ENCODE results near the gene UNC45A.
"Not testable (repeated sequence)": the region's sequence is repeated elsewhere in the genome, so short reads cannot be mapped to it uniquely, and the experiment has no call there.

The UNC45A gene

DNA sequence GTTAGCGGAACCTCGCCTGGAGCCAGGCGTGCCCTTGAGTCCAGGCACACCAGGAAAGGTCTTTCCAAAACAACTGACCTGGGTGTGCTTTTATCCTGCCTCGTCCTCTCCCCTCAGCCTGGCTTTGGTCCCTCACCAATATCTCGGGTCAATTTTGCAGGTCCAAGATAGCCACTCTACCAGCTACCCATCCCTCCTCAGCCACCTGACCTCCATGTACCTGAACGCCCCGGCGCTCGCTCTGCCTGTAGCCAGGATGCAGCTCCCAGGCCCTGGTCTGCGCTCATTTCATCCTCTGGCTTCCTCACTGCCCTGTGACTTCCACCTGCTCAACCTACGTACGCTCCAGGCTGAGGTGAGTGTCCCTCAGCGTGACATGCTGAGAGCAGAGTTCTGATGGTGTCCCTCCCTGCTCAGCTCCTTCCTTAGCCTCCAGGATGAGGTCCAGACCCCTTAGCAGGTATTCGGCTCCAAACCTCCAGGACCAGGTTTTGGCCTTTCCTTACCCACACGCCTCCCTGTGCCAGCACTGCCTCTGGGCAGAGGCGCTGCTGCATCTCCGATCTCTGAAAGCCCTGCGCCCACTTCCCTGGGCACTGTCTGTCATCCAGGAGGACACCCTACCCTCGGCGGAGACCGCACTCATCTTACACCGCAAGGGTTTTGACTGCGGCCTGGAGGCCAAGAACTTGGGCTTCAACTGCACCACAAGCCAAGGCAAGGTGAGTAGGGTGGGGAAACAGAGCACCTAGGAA is 16.9 kb upstream of the UNC45A start:
- no peak for DNase-seq

DNA sequence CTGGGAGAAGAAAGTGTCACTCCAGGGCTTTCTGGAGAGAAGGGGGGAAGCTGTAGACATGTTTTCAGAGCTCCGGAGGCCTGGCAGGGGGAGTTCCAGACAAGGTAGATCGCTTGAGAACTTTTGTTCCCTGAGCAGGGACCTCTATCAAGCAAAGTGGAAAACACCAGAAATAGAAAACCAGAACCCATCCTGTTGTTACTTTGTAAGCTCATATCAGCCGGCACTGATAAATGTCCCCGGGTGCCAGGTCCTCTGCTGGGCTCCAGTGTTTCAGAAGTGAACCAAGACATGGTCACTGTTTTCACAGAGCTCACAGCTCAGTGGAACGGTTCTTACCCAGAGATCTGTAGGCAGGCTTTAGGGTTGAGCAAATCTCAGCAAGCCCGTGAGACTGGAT is 16.2 kb upstream of the UNC45A start:
- no peak for DNase-seq

DNA sequence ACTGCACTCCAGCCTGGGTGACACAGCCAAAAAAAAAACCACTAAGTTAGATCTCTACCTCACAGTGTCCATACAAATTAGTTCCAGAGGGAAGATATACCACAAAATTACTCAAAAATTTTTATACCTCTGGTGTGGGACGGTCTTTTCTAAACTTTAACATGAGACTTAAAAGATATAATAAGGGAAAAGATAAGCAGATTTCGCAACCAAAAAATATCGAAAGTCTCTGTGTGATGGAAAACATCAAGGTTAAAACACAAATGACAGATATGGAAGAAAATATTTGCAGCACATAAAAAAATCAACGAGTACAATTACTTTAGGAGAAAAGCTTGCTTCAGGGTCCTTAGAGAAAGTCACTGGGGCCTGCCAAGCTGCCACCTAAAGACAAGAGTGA is 13.2 kb upstream of the UNC45A start:
- DNase-seq, result no peak

DNA sequence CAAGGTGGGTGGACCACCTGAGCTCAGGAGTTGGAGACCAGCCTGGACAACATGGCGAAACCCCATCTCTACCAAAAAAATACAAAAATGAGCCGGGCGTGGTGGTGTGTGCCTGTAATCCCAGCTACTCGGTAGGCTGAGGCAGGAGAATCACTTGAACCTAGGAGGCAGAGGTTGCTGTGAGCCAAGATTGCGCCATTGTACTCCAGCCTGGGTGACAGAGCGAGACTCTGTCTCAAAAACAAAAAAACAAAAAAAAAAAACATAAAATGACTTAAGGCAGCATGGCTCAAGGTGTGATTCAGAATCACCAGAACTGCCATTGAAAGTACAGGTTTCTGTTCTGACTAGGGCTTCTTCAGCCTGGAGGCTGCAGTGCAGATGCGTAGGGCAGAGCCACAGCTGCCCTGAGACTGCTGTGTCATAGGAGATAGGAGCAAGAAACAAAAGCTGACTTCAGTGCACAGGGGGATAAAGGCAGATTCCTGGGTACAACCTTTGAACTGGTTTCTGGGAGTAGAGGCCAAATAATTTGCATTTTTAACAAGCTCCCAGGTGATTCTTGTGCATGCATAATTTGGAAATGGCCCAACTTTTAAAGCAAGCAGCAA is 12.3 kb upstream of the UNC45A start:
- not testable (repeated sequence) for DNase-seq

GRCh38 chr15:90924375-90924774 is 10.7 kb upstream of the UNC45A start:
- no peak for DNase-seq

GRCh38 chr15:90926766-90927165 is 8.3 kb upstream of the UNC45A start:
- not testable (repeated sequence) for DNase-seq

DNA sequence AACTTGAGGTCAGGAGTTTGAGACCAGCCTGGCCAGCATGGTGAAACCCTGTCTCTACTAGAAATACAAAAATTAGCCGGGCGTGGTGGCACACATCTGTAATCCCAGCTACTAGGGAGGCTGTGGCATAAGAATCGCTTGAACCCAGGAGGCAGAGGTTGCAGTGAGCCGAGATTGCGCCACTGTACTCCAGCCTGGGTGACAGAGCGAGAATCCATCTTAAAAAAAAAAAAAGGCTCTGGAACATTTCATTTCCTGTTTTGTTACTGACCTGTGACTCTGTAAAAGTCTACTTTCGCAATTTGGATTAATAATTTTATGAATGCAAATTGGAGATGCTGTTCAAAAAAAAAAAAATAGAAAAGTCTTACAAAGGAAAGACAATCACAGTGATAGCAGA is 7.0 kb upstream of the UNC45A start:
- not testable (repeated sequence) for DNase-seq

DNA sequence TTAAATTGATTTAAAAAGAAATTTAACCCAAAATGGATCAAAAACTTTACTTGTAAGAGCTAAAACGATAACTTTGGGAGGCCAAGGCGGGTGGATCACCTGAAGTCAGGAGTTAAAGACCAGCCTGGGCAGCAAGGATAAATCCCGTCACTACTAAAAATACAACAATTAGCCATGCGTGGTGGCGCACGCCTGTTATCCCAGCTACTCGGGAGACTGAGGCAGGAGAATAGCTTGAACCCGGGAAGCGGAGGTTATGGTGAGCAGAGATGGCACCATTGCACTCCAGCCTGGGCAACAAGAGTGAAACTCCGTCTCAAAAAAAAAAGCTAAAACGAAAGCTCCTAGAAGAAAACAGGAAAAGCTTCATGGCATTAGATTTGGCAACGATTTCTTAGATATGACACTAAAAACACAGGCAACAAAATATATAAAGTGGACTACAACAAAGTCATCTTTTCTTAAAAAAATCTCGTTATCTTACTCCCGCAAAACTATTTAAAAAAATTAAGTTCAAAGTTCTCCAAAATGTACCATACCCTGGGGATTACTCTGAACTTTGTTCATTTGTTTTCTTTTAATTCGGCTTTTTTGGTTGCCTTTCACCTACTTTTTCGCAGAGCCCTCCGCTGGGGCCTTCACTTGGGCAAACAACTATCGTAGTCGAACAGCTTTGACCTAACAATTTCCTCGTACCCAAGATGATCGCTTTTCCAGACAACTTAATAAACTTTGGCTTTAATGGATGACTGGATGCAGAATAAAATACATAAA is 5.7 kb upstream of the UNC45A start:
- no peak for DNase-seq

GRCh38 chr15:90930861-90931574 is 4.1 kb upstream of the UNC45A start:
- DNase-seq, result no peak

DNA sequence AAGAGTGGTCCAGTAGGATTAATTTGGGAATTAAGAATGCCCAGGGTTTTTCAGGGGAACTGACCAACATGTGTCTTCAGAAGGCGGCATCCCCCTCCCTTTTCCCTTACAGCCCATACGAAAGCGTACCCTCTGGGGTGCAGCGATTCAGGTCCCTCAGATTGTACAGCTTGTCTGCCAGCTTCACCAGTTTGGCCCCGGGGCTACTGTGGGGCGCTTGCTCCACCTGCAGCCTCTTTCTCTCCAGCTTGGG is 3.6 kb upstream of the UNC45A start:
- DNase-seq, result no peak

DNA sequence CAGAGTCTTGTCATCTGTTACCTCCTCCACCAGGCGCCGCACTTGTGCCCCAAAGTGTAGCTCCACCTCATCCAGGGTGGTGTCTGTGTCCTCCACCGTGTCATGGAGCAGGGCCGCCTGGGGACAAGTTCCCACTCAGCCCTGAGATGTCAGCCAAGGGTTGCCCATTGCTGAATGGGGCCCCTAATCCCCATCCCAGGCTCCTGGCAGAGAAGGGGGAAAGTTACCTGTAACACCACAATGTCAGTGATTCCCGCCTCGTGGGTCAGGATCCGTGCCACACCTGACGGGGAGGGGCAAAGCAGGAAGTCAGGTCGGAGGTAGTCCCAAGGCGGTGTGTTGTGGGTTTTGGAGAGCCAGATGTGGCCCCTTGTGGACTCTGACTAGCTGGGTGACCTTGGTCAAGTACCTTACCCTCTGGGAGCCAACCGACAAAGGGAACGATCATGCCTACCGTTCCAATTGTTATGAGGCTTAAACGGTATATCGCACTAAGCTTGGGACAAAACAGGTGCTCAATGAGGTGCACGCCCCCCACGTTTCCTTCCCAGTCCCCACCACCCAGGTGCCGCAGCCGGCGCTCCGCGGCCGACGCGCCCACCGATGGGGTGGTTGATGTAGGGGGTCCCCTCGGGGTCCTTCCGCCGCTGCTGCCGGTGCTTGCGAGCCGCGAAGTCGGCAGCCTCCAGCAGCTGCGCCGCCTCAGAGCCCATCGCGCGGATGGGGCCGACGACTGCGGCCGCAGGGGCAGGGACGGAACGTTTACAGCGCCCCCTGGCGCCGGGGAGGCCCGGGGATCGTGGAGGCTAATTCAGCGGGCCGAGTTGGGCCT is 3.0 kb upstream of the UNC45A start, which contains the start of gene HDDC3:
Gene HDDC3 (minus strand): TSS at position 722 of the 832 bp plus-strand sequence. CDS start 9 bp downstream, at position 713.
- DNase-seq, result peak; percentile 85 to 86

DNA sequence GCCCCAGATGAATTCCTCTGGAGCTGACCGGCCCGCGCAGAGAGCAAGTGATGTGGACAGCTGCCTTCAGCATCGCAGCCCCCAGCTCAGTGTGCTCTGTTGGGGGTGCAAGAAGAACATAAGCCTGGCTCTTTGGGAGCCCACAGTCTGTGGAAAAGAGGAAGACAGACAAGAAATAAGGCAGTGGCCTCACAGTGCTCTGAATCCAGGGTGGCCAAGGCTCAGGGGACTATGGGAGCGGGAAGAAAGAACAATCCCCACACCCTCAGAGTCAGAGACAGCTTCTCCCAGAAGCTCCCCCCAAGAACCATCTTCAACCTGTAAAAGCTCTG is 2.5 kb upstream of the UNC45A start:
- DNase-seq, result no peak

DNA sequence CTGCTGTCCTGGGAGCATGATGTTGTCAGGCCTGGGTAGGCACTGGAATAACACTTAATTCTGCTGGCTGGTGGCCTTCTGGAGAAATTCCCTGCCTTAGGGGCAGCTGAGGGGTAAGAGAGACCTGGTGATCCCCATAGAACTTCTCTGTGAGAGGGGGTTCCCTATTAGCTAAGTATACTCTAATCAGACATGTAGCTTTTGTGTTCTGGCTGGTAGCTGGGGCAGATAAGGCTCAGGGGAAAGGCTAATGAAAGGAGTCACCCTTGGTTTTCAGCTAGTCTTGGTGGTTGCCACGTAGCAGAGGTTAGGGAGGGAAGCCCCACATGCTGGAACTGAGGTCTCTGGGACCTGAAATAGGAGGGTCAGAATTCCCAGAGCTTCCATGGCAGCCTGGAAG is 1.8 kb upstream of the UNC45A start:
- no peak for DNase-seq

GRCh38 chr15:90934256-90934948 is 683 bp upstream of the UNC45A start:
- DNase-seq, result peak; percentile 82 to 83

- DNase-seq, result no peak
These were observed 1.7 kb downstream of the UNC45A start for GRCh38 chr15:90936823-90937222.

DNA sequence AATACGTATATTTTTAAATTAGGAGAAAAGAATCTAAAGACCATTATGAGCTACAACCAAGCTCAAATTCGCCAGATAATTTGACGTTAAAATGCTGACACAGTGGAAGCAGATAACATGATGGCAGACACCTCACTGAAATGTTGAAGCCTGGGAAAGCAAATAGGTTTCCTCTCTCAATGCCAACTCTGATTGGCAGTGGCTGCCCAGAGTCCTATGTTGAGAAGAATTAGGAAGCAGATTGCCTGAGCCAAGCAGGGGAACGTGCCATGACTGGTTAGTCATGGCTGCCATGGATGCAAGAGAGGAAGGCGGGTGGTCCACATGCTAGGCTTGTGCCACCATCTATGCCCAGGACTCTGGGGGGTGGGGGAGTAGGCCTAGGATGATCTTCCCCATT is 3.2 kb downstream of the UNC45A start:
- no peak for DNase-seq

DNA sequence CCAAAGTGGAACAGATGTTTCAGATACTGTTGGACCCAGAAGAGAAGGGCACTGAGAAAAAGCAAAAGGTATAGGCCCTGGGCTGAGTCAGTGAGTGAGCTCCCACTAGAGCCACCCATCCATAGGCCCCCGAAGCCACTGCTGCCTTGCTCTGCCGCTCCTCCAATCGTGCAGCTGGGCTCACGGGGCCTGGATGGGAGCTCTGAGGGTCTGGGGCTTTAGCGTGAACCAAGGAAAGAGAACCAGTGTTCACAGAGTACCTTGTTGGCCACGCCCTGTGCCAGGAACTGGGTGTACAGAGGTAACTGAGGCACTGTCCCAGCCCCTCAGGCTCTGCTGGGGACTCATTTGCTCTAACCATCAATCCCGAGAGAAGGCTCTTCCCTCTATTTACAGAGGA is 4.7 kb downstream of the UNC45A start:
- DNase-seq, result no peak

- no peak for DNase-seq
These were observed 6.0 kb downstream of the UNC45A start for GRCh38 chr15:90941038-90941437.

DNA sequence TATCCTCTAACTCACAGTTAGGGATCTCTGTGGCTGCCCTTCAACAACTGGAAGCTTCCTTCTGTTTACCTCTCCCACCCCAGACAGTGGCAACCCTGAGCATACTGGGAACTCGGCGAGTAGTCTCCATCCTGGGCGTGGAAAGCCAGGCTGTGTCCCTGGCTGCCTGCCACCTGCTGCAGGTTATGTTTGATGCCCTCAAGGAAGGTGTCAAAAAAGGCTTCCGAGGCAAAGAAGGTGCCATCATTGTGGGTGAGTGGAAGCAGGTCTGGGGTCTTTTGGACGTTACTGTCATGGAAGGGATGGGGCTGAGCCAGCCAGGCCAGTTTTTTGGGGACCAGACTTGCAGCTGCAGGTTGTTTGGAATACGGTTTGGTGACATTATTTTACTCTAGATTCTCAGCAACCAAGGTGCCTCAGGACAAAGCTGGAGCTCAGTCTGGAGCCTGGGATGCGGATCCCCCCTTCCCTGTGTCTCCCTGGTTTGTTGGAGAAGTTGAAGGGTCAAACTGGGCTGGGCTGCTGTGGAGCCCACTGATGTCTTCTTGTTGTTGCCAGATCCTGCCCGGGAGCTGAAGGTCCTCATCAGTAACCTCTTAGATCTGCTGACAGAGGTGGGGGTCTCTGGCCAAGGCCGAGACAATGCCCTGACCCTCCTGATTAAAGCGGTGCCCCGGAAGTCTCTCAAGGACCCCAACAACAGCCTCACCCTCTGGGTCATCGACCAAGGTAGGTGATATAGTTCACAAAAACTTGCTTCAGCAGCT is 7.5 kb downstream of the UNC45A start:
- no peak for DNase-seq

DNA sequence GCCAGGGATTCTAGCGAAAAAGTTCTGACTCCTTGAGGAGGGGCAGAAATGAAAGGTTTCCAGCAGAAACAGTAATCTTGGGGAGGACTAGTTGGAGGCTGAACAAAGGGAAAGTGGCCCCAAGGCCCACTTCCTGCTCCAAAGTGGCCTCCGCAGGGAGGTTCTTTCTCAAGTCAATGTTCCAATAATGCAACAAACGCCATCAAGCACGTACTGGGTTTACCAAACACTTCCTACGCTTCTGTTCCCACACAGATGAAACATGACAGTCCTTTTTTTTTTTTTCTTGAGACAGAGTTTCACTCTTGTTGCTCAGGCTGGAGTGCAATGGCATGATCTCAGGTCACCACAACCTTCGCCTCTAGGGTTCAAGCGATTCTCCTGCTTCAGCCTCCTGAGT is 10.0 kb downstream of the UNC45A start:
- no peak for DNase-seq

DNA sequence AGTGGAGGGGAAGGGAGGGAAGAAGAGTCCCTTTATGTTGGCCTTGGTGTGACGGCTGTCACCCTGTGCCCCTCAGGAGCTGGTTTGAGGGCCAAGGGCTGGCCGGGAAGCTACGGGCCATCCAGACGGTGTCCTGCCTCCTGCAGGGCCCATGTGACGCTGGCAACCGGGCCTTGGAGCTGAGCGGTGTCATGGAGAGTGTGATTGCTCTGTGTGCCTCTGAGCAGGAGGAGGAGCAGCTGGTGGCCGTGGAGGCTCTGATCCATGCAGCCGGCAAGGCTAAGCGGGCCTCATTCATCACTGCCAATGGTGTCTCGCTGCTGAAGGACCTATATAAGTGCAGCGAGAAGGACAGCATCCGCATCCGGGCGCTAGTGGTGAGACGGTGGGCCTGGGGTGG is 11.5 kb downstream of the UNC45A start:
- DNase-seq, result no peak

Measured in activated CD4-positive, alpha-beta T cell treated with anti-CD3 and anti-CD28 coated beads, Interleukin-2, amount 50 U/mL, for 4 hours (primary cell).